Nephron (organoid): ENCODE data around the gene PNMA1.
A peak's percentile ranks its signal among the peaks of the same experiment; 100 is the strongest.

Experiments used
- H3K27ac Mint-ChIP-seq, 3 experiments: 2 replicates each; pipeline ENCODE4 v1.8.0; 2020; ENCODE audit warnings: mixed read lengths in 3 of 3, mild to moderate bottlenecking in 2 of 3, moderate library complexity in 1 of 3
- H3K27me3 Mint-ChIP-seq: 2 replicates; pipeline ENCODE4 v1.8.0; 2021; ENCODE audit warnings: low read depth, mild to moderate bottlenecking, moderate library complexity, mixed read lengths
- H3K36me3 Mint-ChIP-seq: 2 replicates; pipeline ENCODE4 v1.8.0; 2020; ENCODE audit warnings: low read depth, mixed read lengths
- H3K4me1 Mint-ChIP-seq: 2 replicates; pipeline ENCODE4 v1.8.0; 2020; ENCODE audit warnings: mixed read lengths
- H3K4me3 Mint-ChIP-seq, 3 experiments: 2 replicates each; pipeline ENCODE4 v1.8.0; 2020; ENCODE audit warnings: mild to moderate bottlenecking in 3 of 3, mixed read lengths in 3 of 3, moderate library complexity in 2 of 3
- H3K9me3 Mint-ChIP-seq: 2 replicates; pipeline ENCODE4 v1.8.0; 2020; ENCODE audit warnings: mixed read lengths
- CTCF ChIP-seq, 3 experiments: fragments of 200-600 bp; sonication (generic); IDR thresholded peaks; one replicate each; pipeline ENCODE4 v1.5.0; 2021; ENCODE audit warnings: antibody characterized with exemption in 3 of 3; ENCODE audit not compliant: unreplicated experiment in 3 of 3

The PNMA1 gene

GRCh38 chr14:73724696-73725095 is 10.5 kb upstream of the PNMA1 start:
- Mint-ChIP-seq H3K4me1 (peaks cover 52% of the 10 kb centered on the region), H3K27me3 (no peaks in the 10 kb centered on the region), H3K4me3 (no peak overlapping the region), H3K9me3 (no peaks in the 10 kb centered on the region), H3K27ac (peak overlapping the region; percentile 87 to 92 (median 91)), H3K36me3 (peaks cover 60% of the 10 kb centered on the region)
- TF ChIP-seq CTCF (IDR thresholded peaks at IDR 0.05; ENCODE audit: unreplicated experiment in 3 of 3) = no peak

- no peak for TF ChIP-seq CTCF (IDR thresholded peaks at IDR 0.05; ENCODE audit: unreplicated experiment in 3 of 3)
- H3K4me1 Mint-ChIP-seq = peaks cover 58% of the 10 kb centered on the region
- peaks cover 59% of the 10 kb centered on the region for H3K36me3 Mint-ChIP-seq
- no peaks in the 10 kb centered on the region for H3K9me3 Mint-ChIP-seq
- H3K4me3 Mint-ChIP-seq = peak overlapping the region in 1 of 3 experiments; percentile 32
- peak overlapping the region; percentile 87 to 92 (median 91) for H3K27ac Mint-ChIP-seq
- H3K27me3 Mint-ChIP-seq = no peaks in the 10 kb centered on the region
Measured at GRCh38 chr14:73723797-73724661, 9.8 kb upstream of the PNMA1 start.

GRCh38 chr14:73723406-73723796 is 9.2 kb upstream of the PNMA1 start:
- no peaks in the 10 kb centered on the region for H3K27me3 Mint-ChIP-seq
- H3K36me3 Mint-ChIP-seq = peaks cover 53% of the 10 kb centered on the region
- no peak overlapping the region for H3K4me3 Mint-ChIP-seq
- H3K27ac Mint-ChIP-seq = peak overlapping the region; percentile 87 to 92 (median 91)
- peaks cover 53% of the 10 kb centered on the region for H3K4me1 Mint-ChIP-seq
- H3K9me3 Mint-ChIP-seq = no peaks in the 10 kb centered on the region
- TF ChIP-seq CTCF (IDR thresholded peaks at IDR 0.05; ENCODE audit: unreplicated experiment in 3 of 3) = no peak

GRCh38 chr14:73722581-73722980 is 8.4 kb upstream of the PNMA1 start:
- Mint-ChIP-seq H3K4me1 (peaks cover 56% of the 10 kb centered on the region), H3K4me3 (no peak overlapping the region), H3K36me3 (peaks cover 54% of the 10 kb centered on the region), H3K9me3 (no peaks in the 10 kb centered on the region), H3K27ac (no peak overlapping the region), H3K27me3 (no peaks in the 10 kb centered on the region)
- TF ChIP-seq CTCF (IDR thresholded peaks at IDR 0.05; ENCODE audit: unreplicated experiment in 3 of 3) = no peak

- Mint-ChIP-seq H3K27ac (peak overlapping the region in 1 of 3 experiments; percentile 29), H3K36me3 (peaks cover 59% of the 10 kb centered on the region), H3K4me3 (peak overlapping the region in 2 of 3 experiments; percentile 18 to 54), H3K27me3 (no peaks in the 10 kb centered on the region), H3K4me1 (peaks cover 61% of the 10 kb centered on the region), H3K9me3 (no peaks in the 10 kb centered on the region)
- no peak for TF ChIP-seq CTCF (IDR thresholded peaks at IDR 0.05; ENCODE audit: unreplicated experiment in 3 of 3)
Measured at GRCh38 chr14:73721101-73721821, 7.1 kb upstream of the PNMA1 start.
